HepG2 (cell line): ENCODE measurements around the gene RERE. TPM values are rescaled to one million over a fixed set of nuclear protein-coding genes. Genes with fewer than 3 reads are reported as not detected.

ENCODE experiments used
- ELF4 ChIP-seq: sonication (generic); formaldehyde crosslinking; IDR thresholded peaks from 2 replicates; pipeline ENCODE4 v1.5.0; 2020; ENCODE audit warnings: missing genetic modification reagents, mild to moderate bottlenecking, moderate library complexity, borderline replicate concordance
- ETV5 ChIP-seq: IDR thresholded peaks from 2 replicates; pipeline ENCODE4 v1.6.1; 2018; ENCODE audit warnings: missing biosample characterization, missing genetic modification reagents, inconsistent platforms, borderline replicate concordance
- FLYWCH1 ChIP-seq: sonication (generic); formaldehyde crosslinking; IDR thresholded peaks from 2 replicates; pipeline ENCODE4 v1.8.1; 2023; ENCODE audit warnings: mild to moderate bottlenecking, missing genetic modification reagents
- FOXM1 ChIP-seq: sonication (generic); formaldehyde crosslinking; IDR thresholded peaks from 2 replicates; pipeline ENCODE4 v1.5.0; 2020; ENCODE audit warnings: missing genetic modification reagents
- HNF4G ChIP-seq, 2 experiments: sonication (generic) in 1 of 2; formaldehyde crosslinking in 1 of 2; IDR thresholded peaks; 2 replicates each; pipeline versions ENCODE4 v1.4.0 to v1.6.1; 2011 to 2020; ENCODE audit warnings: borderline replicate concordance in 2 of 2, low read depth in 2 of 2, mild to moderate bottlenecking in 2 of 2, low read length in 1 of 2, missing genetic modification reagents in 1 of 2, moderate library complexity in 1 of 2
- KLF11 ChIP-seq: IDR thresholded peaks from 2 replicates; pipeline ENCODE4 v1.6.1; 2016; ENCODE audit warnings: missing compliant biosample characterization
- KLF12 ChIP-seq: sonication (generic); formaldehyde crosslinking; IDR thresholded peaks from 2 replicates; pipeline ENCODE4 v1.4.0; 2020; ENCODE audit warnings: missing genetic modification reagents, borderline replicate concordance
- KLF16 ChIP-seq, 2 experiments: sonication (generic) in 1 of 2; formaldehyde crosslinking in 1 of 2; IDR thresholded peaks; 2 replicates each; pipeline versions ENCODE4 v1.6.1 to v1.8.0; 2016 to 2023; ENCODE audit warnings: missing genetic modification reagents in 2 of 2, missing compliant biosample characterization in 1 of 2
- MAFG ChIP-seq: sonication (generic); formaldehyde crosslinking; IDR thresholded peaks from 2 replicates; pipeline ENCODE4 v1.5.1; 2020; ENCODE audit warnings: mild to moderate bottlenecking, missing genetic modification reagents
- PTBP1 ChIP-seq: fragments of 200-400 bp; formaldehyde crosslinking; IDR thresholded peaks from 2 replicates; pipeline ENCODE4 v1.6.1; 2018; ENCODE audit warnings: low read length, low read depth; ENCODE audit not compliant: poor library complexity, severe bottlenecking
- RARA ChIP-seq: IDR thresholded peaks from 2 replicates; pipeline ENCODE4 v1.6.1; 2016; ENCODE audit warnings: missing genetic modification reagents, missing compliant biosample characterization
- RORA ChIP-seq: sonication (generic); formaldehyde crosslinking; IDR thresholded peaks from 2 replicates; pipeline ENCODE4 v1.5.0; 2020; ENCODE audit warnings: mild to moderate bottlenecking, missing genetic modification reagents, moderate library complexity
- RXRB ChIP-seq: IDR thresholded peaks from 2 replicates; pipeline ENCODE4 v1.6.1; 2016; ENCODE audit warnings: borderline replicate concordance, missing genetic modification reagents, missing compliant biosample characterization
- ZKSCAN8 ChIP-seq: IDR thresholded peaks from 2 replicates; pipeline ENCODE4 v1.6.1; 2016; ENCODE audit warnings: borderline replicate concordance, missing genetic modification reagents, missing compliant biosample characterization
- ZNF143 ChIP-seq: sonication (generic); formaldehyde crosslinking; IDR thresholded peaks from 2 replicates; pipeline ENCODE4 v1.4.0; 2020; ENCODE audit warnings: missing genetic modification reagents
- ZNF318 ChIP-seq: sonication (generic); formaldehyde crosslinking; IDR thresholded peaks from 2 replicates; pipeline ENCODE4 v1.4.0; 2020; ENCODE audit warnings: mild to moderate bottlenecking, missing genetic modification reagents
- ZNF678 ChIP-seq: sonication (generic); formaldehyde crosslinking; IDR thresholded peaks from 2 replicates; pipeline ENCODE4 v1.4.0; 2020; ENCODE audit warnings: mild to moderate bottlenecking, missing genetic modification reagents
- ZNF782 ChIP-seq: sonication (generic); formaldehyde crosslinking; IDR thresholded peaks from 2 replicates; pipeline ENCODE4 v1.4.0; 2020; ENCODE audit warnings: missing genetic modification reagents, mild to moderate bottlenecking, borderline replicate concordance
- ZNF850 ChIP-seq: sonication (generic); formaldehyde crosslinking; conservative IDR thresholded peaks from 2 replicates; pipeline ENCODE4 v1.9.0; 2021; ENCODE audit warnings: mild to moderate bottlenecking, missing genetic modification reagents
- ZSCAN30 ChIP-seq: sonication (generic); formaldehyde crosslinking; IDR thresholded peaks from 2 replicates; pipeline ENCODE4 v1.5.0; 2020; ENCODE audit warnings: mild to moderate bottlenecking, missing genetic modification reagents
- polyA plus RNA-seq, 8 experiments: library from polyadenylated mRNA; depleted of rRNA in 3 of 8; stranded (reverse) in 7 of 8; unstranded in 1 of 8; fragments of >200 nt; fragmentation: Illumina TruSeq in 4 of 8; extraction: Trizol in 4 of 8; gene quantifications; 2 replicates each; pipeline versions ENCODE4 v1.2.1 to v1.2.3, GENCODE V29; 2011 to 2016; ENCODE audit warnings: low read depth in 4 of 8, missing spikeins in 1 of 8, mixed read lengths in 1 of 8; ENCODE audit not compliant: insufficient read depth in 1 of 8
- total RNA-seq, 5 experiments: library from RNA; depleted of rRNA; stranded (reverse); fragments of >200 nt; fragmentation: Illumina TruSeq; extraction: Trizol; gene quantifications; 2 replicates each; pipeline ENCODE4 v1.2.3, GENCODE V29; 2016; ENCODE audit warnings: low read depth in 1 of 5

The RERE gene
- total and polyA plus RNA-seq, 2 of the 13 experiments (the other 11 are each of a cell fraction or from before 2014, with no cell fraction given), result 18.3 to 21.9 TPM

GRCh38 chr1:8742022-8742924 lies 75.2 kb downstream of the RERE start (continued):
- TF ChIP-seq FOXM1 (CRISPR knock-in tag) (no peak), FLYWCH1 (no peak), KLF11 (peak; percentile 91), ETV5 (CRISPR knock-in tag) (peak; percentile 75; the same call in 1 of the 2 replicates), RORA (0 out of 2 replicates have a peak, but pooled peaks have one; percentile 37), ZNF143 (CRISPR knock-in tag) (no peak), RXRB (CRISPR knock-in tag) (peak; percentile 99), PTBP1 (no peak), RARA (CRISPR knock-in tag) (peak; percentile 99), ZSCAN30 (CRISPR knock-in tag) (no peak), ZKSCAN8 (CRISPR knock-in tag) (peak; percentile 98), KLF16 (CRISPR knock-in tag; IDR thresholded peaks at IDR 0.05) (peak in 1 of 2 experiments; percentile 99; a peak in 2 of 4 replicates), ZNF782 (CRISPR knock-in tag) (no peak), KLF12 (peak; percentile 70; the same call in 1 of the 2 replicates), ZNF678 (CRISPR knock-in tag) (no peak), ELF4 (peak; percentile 60; the same call in 1 of the 2 replicates), MAFG (CRISPR knock-in tag) (no peak), ZNF850 (no peak), ZNF318 (CRISPR knock-in tag) (no peak), HNF4G (IDR thresholded peaks at IDR 0.05; ENCODE audit: borderline replicate concordance, low read depth, low read length) (peak; percentile 83), HNF4G (CRISPR knock-in tag; IDR thresholded peaks at IDR 0.05; ENCODE audit: borderline replicate concordance, low read depth) (no peak; the same call in 1 of the 2 replicates)
